Measurements from ENCODE around the gene ERMN.

Gene ERMN

DNA sequence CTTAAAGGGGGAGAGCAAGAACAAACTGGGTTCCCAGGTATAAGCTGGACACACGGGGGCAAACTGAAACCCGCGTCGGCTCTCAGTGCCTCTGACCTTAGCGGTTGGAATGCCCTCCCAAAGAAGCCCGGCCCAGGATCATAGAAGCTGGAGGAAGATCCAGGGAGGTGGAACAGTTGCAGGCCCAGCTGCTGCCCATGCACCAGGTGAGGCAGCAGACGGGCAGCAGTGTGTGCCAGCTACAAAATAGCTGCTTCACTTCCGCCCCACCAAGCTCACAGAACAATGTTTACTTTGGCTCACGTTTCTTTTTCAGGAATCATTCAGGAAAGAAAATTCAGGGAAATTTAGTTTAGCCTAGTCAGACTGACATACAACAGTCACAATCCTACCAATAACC, 3.9 kb upstream of the ERMN start:
- DNase-seq (ENCODE audit: low read depth in 2 of 2) = no peak

DNA sequence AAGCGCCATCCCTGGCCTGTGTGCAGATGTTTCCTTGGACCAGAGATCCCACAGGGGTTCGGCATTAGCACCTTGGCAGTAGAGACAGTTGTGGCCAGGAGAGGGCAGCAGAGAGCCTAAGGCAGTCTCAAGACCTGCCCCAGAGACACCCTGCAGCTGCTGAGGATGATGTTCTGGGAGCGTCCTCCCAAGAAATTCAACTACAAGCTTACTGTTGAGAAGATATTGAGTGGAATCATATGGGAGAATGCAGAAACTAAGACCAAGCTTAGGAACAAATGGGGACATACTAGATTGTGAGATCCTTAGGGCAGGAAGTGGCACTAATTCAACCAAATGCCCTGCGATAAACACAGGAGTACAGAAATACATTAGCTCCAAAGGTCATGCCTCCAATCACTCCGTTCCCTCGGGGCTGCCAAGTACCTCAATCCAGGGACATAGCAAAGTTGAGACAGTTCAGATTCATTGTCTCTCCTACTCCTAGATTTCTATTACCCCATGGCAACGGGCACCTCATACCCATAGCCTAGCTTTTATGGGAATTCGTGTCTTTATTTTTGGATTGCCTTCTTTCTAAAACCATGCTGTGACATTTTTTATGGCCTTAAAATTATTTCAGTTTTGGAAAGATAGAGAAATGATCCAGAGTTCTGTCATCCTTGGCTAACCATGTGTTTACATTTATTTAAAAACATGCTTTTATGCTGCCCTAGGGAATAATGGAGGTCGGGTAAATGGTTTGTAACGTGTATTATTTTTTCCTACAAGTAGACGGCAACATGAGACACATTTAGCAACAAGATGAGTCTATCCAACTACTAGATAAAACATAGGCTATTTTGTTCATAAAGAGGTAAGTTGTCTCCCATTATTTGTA, 2.2 kb upstream of the ERMN start:
- peak; percentile 75 for DNase-seq (ENCODE audit: low read depth in 2 of 2)

DNA sequence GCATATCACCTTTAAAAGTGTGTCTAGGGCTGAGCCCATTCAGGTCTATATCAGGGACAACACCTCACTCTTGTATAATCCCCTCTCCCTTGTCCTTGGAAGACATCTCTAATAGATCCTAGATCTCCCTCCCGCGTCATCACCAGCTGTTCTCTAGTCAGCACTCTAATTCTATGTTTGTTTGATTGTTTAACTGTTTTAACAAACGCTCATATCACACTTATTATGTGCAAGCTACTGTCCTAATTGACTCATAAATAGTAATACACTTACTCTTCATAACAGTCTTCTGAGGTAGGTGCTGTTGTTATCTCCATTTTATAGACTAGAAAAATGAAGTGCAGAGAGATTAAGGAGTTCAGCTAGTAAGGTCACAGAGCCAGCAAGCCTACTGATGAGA, 1.6 kb upstream of the ERMN start:
- DNase-seq (ENCODE audit: low read depth in 2 of 2) = no peak

DNA sequence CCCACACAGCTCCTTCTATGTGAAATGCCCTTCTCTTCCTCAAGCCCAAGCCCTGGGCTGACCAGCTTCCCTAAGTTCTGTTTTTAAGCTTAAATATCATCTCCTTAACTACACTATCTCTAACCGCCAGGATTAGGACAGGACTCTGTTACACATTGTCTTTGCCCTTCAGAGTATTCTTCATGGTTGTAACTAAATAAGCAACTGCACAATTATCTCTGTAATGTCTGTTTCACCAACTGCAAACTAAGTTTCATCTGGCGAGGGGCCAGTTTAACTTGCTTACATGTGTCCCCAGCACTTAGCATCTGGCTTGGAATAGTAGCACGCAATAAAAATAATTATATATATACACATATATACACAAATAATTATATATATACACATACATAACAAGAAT, 1.1 kb upstream of the ERMN start:
- DNase-seq (ENCODE audit: low read depth in 2 of 2) = no peak

DNA sequence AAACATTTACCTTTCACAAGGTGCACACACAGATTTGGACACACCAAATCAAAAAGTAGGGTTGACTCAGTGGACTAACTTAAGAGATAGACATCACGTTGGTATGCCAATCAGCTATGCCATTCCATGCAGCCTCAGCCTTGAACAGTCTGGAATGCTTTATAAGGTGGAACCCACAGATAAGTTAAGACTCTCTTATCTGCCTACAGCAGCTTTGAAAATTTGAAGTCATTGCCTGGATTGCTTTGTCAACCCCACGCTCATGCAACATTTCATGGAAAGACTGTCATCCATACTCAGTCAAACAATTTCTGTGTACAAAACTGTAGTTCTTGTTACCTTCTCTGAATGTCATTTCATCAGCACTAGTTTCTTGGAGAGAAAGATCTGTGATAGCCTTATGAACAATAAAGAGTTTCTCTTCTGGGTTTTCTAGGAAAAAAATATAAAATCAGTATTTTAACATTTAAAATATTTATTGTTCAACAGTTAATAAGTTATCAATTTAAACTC, 1.2 kb downstream of the ERMN start:
- DNase-seq (ENCODE audit: low read depth in 2 of 2) = no peak

DNA sequence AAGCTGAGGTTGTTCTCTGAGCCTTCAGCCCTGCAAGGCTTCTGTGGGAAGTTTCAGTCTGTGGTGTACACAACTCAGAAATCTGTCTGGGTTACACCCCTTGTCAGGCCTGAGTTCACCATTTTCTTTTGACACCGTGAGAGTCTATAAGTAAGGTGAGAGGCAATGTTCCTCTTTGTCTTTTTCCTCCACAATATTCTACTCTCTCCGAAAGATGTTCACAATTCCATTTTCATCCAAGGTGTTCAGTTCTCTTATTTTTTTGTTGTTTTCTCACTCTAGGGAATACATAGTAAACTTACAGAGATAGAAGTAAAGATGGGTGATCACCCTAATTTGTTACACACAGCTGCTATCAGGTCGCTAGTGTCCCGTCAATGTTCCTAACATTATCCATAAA, 3.2 kb downstream of the ERMN start:
- DNase-seq (ENCODE audit: low read depth in 2 of 2) = no peak

DNA sequence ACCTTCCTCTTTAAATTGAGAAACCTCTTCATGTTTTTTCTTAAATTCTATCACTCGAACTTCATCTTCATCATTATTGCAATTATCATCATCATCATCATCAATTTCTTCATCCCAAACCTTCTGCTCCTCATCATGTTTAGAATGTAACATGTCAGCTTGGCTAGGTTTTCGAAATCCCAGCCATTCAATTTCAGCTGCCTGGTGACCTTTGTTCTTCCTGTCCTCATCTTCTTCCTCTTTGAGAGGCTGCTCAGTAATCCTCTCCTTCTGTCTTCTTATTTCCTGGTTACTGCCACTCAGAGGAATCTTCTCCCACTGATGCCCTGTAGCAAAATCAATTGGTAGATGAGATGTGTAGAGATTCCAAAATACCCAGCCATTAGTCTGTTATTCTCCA, 4.2 kb downstream of the ERMN start:
- DNase-seq (ENCODE audit: low read depth in 2 of 2) = no peak

DNA sequence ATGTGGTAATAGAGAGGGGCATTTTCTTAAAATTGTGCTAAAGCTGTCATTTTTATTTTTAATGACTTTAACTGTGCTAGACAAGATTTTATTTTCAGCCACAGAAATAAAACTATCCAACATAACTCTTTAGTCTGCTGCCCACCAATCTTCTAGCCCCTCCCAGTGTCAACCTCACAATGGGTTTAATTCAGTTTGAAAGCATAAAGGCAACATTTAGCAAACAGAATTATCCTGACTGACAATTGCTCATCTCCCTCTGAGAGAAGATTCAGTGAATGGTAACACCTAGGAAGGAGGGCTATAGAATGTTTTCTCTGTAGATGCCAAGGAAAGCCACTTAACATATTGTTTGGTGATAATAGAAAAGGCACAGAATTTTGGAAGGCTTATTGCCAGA, 5.2 kb downstream of the ERMN start:
- DNase-seq (ENCODE audit: low read depth in 2 of 2) = no peak

DNA sequence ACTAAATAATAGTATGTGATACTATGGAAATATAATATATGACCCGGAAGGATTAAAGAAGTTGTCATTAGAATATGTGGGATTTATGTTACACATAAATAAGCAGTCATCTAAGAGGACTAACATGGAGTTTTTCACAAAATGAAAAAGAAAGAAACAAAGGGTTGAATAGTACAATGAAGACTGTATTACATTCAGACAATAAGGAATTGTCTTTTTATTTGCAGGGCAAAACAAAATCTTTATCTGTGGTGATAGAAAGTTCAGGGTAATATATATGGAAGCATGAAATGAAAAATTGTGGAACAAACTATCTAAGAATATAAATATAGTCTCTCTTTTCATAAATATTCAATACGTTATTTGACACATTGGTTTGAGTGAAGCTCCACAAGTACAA, 5.8 kb downstream of the ERMN start:
- no peak for DNase-seq (ENCODE audit: low read depth in 2 of 2)

DNA sequence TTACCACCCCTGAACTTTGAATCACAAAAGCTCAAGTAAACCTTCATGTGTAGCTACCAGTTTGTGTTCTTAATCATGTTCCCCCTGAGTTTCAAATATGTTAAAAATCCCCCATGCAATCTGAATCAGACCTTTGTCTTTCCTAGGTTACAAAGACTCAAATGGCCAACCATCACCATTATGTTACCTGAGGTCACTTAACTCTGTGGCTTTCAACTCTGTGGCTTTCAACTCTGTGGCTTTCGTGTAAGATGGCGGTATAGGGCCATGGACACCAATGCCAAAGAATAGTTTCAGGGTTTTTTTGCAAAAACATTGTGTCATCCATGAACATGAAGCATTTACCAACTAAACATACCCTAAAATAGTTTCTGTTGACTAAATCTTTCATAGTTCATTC, 6.7 kb downstream of the ERMN start:
- no peak for DNase-seq (ENCODE audit: low read depth in 2 of 2)

DNA sequence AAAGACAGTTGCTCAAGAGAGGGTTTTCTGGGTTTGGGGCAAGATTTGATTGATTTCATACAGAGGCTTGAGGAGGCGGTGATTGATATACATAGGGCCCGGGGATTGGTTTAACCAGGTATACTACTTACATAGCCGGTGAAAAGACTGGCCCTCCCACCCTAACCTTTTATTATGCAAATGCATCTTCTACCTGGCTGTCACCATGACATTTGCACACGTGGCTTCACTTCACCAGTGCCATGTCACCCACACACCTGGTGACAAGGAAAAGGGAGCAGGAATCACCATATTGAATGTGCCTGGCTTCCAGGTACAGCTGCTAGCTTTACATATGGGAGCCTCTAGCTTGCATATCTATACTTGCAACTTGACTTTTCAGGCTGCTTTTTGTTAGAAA, 9.7 kb downstream of the ERMN start:
- no peak for DNase-seq (ENCODE audit: low read depth in 2 of 2)

DNA sequence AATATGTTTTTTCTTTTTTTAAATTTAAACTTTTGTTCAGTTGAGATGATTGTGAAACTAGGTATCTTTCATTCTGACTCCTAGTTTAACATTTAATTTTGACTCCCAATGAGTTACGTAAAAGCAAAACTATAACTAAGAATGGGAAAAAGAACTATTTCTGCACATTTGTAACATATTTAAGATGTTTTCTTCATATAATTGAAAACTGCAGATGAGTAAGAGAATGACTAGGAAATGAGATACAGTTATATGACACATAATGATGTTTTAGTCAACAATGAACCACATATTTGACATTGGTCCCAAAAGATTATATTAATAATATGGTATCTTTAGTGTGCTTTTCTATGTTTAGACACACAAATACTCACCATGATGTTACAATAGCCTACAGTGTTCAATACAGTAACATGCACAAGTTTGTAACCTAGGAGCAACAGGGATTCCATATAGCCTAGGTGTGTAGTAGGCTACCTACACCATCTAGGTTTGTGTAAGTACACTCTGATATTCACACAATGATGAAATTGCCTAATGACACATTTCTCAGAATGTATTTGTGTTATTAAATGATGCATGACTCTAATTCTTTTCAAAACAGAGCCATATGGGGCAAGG, 12.6 kb downstream of the ERMN start:
- no peak for DNase-seq (ENCODE audit: low read depth in 2 of 2)

DNA sequence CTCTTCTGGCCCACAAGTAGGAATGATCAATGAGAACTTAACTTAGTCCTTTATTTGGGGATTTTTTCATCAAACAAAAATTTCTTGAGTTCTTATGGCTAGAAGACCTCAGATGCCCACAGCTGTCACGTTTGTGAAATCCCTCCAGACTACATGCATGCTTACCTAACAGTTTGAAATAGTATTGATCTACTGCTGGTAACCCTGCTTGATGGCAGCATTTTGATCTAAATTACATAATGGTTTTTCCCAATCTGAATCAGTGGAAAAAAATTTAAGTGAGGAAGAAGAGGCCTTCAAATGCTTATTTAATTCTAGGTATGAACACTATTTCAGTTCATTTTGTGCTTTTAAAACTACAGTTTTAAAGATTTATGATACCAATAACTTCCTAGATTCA, 13.9 kb downstream of the ERMN start:
- no peak for DNase-seq (ENCODE audit: low read depth in 2 of 2)

DNA sequence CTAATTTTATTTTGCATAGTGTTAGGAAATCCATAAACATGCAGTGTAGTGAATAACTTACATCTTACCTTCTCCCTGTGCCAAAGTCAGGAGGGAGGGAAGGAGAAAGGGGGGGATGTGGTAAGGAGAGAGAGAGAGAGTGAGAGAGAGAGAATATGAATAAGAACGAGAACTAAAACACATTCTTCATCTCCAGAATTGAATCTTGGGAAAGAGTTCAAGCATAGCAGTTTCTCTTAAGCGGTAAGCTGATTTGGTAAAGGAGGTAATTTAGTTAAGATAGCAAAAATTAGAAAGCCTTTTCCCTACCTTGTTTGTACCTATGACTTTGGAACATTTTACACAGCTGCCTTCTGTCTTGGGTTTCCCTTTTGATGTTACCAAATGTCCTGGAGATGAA, 15.7 kb downstream of the ERMN start:
- no peak for DNase-seq (ENCODE audit: low read depth in 2 of 2)

DNA sequence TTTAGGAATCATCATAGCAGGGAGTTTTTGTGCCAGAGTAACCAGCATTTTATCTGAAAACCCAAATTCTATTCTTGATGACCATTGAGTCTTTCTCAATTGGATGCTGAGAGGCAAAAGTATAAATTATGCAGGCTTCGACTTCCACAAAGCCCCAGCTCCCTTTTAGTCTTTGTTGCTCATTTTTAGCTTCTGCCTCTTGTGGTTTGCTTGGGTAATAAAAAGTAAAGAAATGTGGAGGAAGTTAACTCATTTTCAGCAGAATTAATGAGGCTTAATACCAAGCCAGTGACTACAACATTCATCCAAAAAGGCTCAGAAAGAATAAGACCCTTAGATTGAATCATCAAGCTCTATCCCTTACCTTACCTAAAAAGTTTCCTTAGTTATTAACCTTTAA, 18.6 kb downstream of the ERMN start:
- no peak for DNase-seq (ENCODE audit: low read depth in 2 of 2)

DNA sequence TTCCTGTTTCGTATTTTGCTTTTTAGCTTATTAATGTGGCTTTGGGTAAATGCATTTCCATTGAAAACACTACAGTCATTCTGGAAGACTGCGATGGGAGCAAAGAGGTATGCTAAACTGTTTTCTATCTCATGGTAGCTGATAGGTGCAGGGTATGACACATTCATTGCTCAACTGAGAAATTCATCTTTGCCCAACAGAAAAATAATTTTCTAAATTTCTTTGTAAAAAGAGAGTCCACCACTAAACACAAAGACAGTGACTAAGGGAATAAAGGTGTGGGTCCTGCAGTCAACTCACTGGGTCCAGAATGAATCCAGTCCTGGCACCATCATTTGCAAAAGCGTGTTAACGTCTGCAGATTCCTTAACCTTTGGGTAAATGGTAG, 19.9 kb downstream of the ERMN start:
- DNase-seq (ENCODE audit: low read depth in 2 of 2) = no peak

DNA sequence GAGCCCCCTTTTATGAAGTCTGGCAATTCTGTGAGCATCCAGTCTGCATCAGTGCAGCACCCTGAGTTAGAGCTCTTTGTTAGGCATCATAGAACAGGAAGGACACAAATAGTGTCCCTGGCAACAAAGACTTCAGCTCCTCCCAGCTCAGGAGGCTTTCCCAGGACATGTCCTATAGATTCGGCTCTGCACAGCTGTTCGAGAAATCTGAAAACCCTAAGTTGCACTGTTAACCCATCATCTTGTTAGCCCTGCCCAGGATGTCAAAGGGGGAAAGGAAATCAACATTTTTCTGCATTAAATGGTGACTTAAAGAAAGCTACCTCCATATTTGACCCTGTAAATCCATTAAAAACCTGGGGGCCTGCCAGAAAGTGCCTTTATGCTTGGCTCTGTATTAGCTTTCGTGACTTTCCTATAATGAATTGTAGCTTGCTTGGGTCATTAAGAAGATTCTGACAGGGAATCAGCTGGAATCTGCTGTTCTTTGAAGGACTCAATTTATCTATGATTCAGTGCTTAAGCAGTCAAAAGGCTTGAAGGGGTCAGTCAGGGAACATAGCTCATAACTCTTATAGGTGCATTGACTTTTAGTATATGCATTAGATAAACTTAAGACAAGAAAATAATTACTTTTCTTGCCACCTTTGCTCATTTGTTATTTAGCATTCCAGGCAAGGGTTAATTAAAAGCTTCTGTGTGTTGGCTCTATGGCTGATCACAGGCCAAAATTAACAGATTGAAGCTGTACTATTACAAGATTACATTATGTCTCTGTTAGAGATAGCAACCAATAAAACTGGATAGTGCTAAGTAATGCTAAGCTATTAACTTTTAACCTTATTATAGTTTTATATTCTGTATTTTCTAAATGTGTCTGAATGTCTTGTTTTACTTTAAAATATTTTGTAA, 20.6 kb downstream of the ERMN start:
- no peak for DNase-seq (ENCODE audit: low read depth in 2 of 2)

DNA sequence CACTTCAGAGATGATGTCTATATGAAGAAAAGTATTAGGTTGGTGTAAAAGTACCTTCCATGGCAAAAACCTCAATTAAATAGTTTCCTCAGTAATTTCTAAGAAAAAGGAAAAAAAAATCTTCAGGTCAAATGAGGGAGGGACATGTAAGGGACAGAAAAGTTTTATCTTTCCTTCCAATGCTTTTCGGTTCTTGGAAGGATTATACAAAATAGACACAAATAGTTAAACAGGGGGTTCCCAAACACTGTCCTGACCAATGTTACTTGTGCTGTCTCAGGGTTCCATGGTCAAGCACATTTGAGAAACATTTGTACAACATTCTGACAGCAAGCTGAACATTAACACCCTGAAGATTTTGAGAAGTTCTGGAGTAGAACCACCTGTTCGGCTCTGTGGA, 22.0 kb downstream of the ERMN start:
- DNase-seq (ENCODE audit: low read depth in 2 of 2) = no peak

DNA sequence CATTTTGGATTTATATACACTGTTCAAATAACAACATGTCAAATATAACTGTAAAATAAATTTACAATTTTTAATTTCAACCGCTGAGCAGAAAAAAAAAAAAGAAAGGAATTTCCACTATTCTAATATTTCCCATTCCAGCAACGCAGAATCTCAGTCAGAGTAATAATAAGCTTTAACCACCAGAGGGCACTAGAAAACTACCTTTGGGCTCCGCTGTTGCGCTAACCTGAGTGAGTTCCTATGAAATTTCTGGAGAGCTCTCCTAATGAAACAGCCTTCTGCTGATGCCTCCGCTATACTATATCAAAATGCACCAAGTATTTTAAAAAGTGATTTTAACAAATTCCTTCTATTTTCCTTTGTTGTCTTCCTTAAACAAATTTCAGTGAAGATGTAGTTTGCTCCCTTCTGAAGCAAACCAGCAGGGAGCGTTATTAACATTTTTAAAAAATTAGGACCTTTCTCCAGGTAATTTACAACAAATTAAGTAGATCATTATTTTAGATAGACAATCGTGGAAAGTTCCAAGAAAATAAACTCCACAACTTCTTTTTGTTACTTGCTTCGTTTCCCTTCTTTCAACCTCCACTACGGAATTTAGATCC, 23.0 kb downstream of the ERMN start:
- DNase-seq (ENCODE audit: low read depth in 2 of 2) = peak in 1 of 2 donors; percentile 9

DNA sequence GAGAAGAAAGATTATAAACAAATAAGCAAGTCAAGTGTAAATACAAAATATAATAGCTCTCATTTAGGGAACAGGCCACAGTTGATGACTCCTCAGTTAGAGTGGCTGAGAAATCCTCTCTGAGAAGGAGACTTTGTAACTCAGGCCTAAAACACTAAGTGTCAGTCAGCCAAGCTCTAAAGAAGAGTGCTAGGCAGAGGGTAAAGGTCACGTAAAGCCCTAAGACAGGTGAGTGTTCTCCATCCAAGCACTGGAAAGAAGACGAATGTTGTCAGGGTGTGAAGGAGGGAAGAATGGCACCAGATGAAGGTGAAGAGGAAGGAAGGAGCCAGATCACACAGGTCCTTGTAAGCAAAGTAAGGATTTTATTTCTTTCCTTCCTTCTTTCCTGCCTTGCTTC, 24.3 kb downstream of the ERMN start:
- no peak for DNase-seq (ENCODE audit: low read depth in 2 of 2)

DNA sequence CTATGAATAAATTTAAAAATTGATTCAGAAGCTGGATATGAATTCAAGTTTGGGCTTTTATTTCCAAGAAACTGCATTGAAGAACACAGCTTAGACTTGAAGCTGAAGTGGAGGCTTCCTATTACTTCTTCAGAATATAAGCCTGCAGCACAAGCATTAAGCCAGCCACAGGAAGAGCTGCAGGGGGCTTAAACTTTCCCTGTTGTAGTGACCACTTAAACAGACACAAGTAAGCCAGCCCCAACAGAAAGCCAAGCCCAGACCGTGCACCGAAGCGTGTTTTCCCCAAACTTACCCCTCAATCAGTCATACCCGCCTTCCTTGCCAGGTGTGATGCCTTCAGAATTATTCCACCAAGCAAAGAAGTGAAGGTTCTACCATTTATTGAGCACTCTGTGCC, 28.7 kb downstream of the ERMN start:
- DNase-seq (ENCODE audit: low read depth in 2 of 2) = no peak

DNA sequence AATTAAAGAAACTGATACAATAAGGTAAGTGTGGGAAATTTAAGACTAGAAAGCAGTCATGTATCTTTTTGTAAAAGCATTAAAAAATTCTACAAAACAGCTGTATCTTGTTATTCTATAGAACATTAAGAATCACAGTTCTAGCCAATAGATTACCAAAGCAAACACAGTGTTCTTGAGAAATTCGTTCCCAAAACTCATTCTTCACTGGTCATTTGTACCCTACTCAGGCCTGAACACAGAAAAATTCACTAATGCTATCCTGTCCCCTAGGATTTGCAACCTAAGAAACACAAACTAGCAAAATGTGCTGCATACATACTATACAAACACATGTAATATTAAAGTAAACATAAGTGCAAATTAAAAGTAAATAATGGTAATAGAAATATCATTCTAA, 29.1 kb downstream of the ERMN start:
- no peak for DNase-seq (ENCODE audit: low read depth in 2 of 2)

All from activated CD8-positive, alpha-beta memory T cell treated with anti-CD3 and anti-CD28 coated beads for 4 hours (primary cell).